Measurements from ENCODE around the gene ZCCHC2. TPM values are rescaled to one million over a fixed set of nuclear protein-coding genes. Genes with fewer than 3 reads are reported as not detected.

Gene ZCCHC2
- total RNA-seq, 3 donors from 2014 or later (not counting 1 experiment from before 2014, with no cell fraction given): 50.4 to 81.2 (median 59.6) TPM

- DNase-seq (no peak), ATAC-seq (no peak)
- Mint-ChIP-seq H3K4me1 (peaks cover 15 to 18% of the 10 kb centered on the region in 2 donors), H3K4me3 (no peak overlapping the region), H3K27ac (no peak overlapping the region), H3K9me3 (no peaks in the 10 kb centered on the region), H3K36me3 (no peaks in the 10 kb centered on the region), H3K27me3 (ENCODE audit: low read depth in 2 of 2) (no peaks in the 10 kb centered on the region)
- Histone ChIP-seq H3K36me3 (ENCODE audit: control insufficient read depth, insufficient read depth, low read length) (no peaks in the 10 kb centered on the region), H3K4me1 (ENCODE audit: control insufficient read depth, insufficient read depth, low read length) (peaks cover 21% of the 10 kb centered on the region), H3K4me3 (ENCODE audit: low read length) (no peak overlapping the region), H3K9me3 (ENCODE audit: control insufficient read depth, insufficient read depth, low read length) (no peaks in the 10 kb centered on the region), H3K27ac (ENCODE audit: low read length) (no peak overlapping the region), H3K27me3 (ENCODE audit: control insufficient read depth, insufficient read depth, low read length) (no peaks in the 10 kb centered on the region)
- no peak for TF ChIP-seq CTCF (IDR thresholded peaks at IDR 0.05)
- WGBS (ENCODE audit: insufficient coverage): 95% methylated on average over 19 of the region's 19 CpGs
- intact Hi-C loops (cut with micrococcal nuclease): loop anchor here (5.0 kb wide), 1 partner anchor 395 kb away; no protein-coding TSS in a partner anchor
Measured at GRCh38 chr18:62586781-62587487, 64.1 kb downstream of the ZCCHC2 start.

- 82% methylated on average over 9 of the region's 9 CpGs for WGBS (ENCODE audit: insufficient coverage)
- no peak for DNase-seq
Measured at GRCh38 chr18:62587689-62588088, 64.9 kb downstream of the ZCCHC2 start.

GRCh38 chr18:62588217-62588616 is 65.4 kb downstream of the ZCCHC2 start:
- intact Hi-C loops (cut with micrococcal nuclease): loop anchor here (5.0 kb wide), 1 partner anchor 394 kb away; no protein-coding TSS in a partner anchor
- Histone ChIP-seq H3K4me1 (ENCODE audit: control insufficient read depth, insufficient read depth, low read length) (peaks cover 21% of the 10 kb centered on the region), H3K27ac (ENCODE audit: low read length) (no peak overlapping the region), H3K9me3 (ENCODE audit: control insufficient read depth, insufficient read depth, low read length) (no peaks in the 10 kb centered on the region), H3K36me3 (ENCODE audit: control insufficient read depth, insufficient read depth, low read length) (no peaks in the 10 kb centered on the region), H3K27me3 (ENCODE audit: control insufficient read depth, insufficient read depth, low read length) (no peaks in the 10 kb centered on the region), H3K4me3 (ENCODE audit: low read length) (no peak overlapping the region)
- Mint-ChIP-seq H3K4me1 (peaks cover 15 to 18% of the 10 kb centered on the region in 2 donors), H3K4me3 (no peak overlapping the region), H3K27ac (no peak overlapping the region), H3K36me3 (no peaks in the 10 kb centered on the region), H3K27me3 (ENCODE audit: low read depth in 2 of 2) (peaks cover 0 to 3% of the 10 kb centered on the region in 2 donors), H3K9me3 (no peaks in the 10 kb centered on the region)
- ATAC-seq: no peak
- 98% methylated on average over 3 of the region's 3 CpGs for WGBS (ENCODE audit: insufficient coverage)
- DNase-seq: no peak
- TF ChIP-seq CTCF (IDR thresholded peaks at IDR 0.05): no peak

More at GRCh38 chr18:62587689-62588088, 64.9 kb downstream of the ZCCHC2 start:
- Mint-ChIP-seq H3K36me3 (no peaks in the 10 kb centered on the region), H3K4me3 (no peak overlapping the region), H3K9me3 (no peaks in the 10 kb centered on the region), H3K4me1 (peaks cover 15 to 18% of the 10 kb centered on the region in 2 donors), H3K27ac (no peak overlapping the region), H3K27me3 (ENCODE audit: low read depth in 2 of 2) (no peaks in the 10 kb centered on the region)
- Histone ChIP-seq H3K36me3 (ENCODE audit: control insufficient read depth, insufficient read depth, low read length) (no peaks in the 10 kb centered on the region), H3K9me3 (ENCODE audit: control insufficient read depth, insufficient read depth, low read length) (no peaks in the 10 kb centered on the region), H3K4me1 (ENCODE audit: control insufficient read depth, insufficient read depth, low read length) (peaks cover 21% of the 10 kb centered on the region), H3K4me3 (ENCODE audit: low read length) (no peak overlapping the region), H3K27me3 (ENCODE audit: control insufficient read depth, insufficient read depth, low read length) (no peaks in the 10 kb centered on the region), H3K27ac (ENCODE audit: low read length) (no peak overlapping the region)
- intact Hi-C loops (cut with micrococcal nuclease): loop anchor here (5.0 kb wide), 1 partner anchor 395 kb away; no protein-coding TSS in a partner anchor
- TF ChIP-seq CTCF (IDR thresholded peaks at IDR 0.05): no peak
- ATAC-seq: no peak
